Gastroesophageal sphincter (tissue), 4 donors: Measurements from ENCODE around the gene NLRX1. TPM values are rescaled to one million over a fixed set of nuclear protein-coding genes. Genes with fewer than 3 reads are reported as not detected.
"Not testable (repeated sequence)": the region's sequence is repeated elsewhere in the genome, so short reads cannot be mapped to it uniquely, and the experiment has no call there.

Experiments used
- ATAC-seq: fragments of 150-250 bp; one replicate; pipeline ENCODE4 v1.9.1; 2016; ENCODE audit warnings: mild to moderate bottlenecking, moderate library complexity
- H3K27ac ChIP-seq, 4 donors: fragments of 200-600 bp; sonication (generic) in 3 of 4; 1 replicate in 3 of 4; 2 replicates in 1 of 4; pipeline ENCODE4 v1.5.1; 2016 to 2019
- H3K27me3 ChIP-seq: fragments of 200-600 bp; sonication (generic); one replicate; pipeline ENCODE4 v1.5.1; 2019
- H3K36me3 ChIP-seq, 2 donors: fragments of 200-600 bp; sonication (generic); one replicate each; pipeline ENCODE4 v1.5.1; 2019; ENCODE audit warnings: control low read depth in 1 of 2
- H3K4me1 ChIP-seq, 3 donors: fragments of 200-600 bp; sonication (generic); 1 replicate in 2 of 3; 2 replicates in 1 of 3; pipeline ENCODE4 v1.5.1; 2016 to 2019; ENCODE audit warnings: control low read depth in 2 of 3
- H3K4me3 ChIP-seq, 2 donors: fragments of 200-600 bp; sonication (generic); one replicate each; pipeline ENCODE4 v1.5.1; 2019; ENCODE audit warnings: mild to moderate bottlenecking in 1 of 2, moderate library complexity in 1 of 2
- H3K9me3 ChIP-seq, 3 donors: fragments of 200-600 bp; sonication (generic); one replicate each; pipeline ENCODE4 v1.5.1; 2017 to 2019; ENCODE audit warnings: control low read depth in 2 of 3
- CTCF ChIP-seq, 4 experiments: fragments of 200-600 bp in 2 of 4; fragments of 450-650 bp in 2 of 4; sonication (generic) in 1 of 4; IDR thresholded peaks; one replicate each; pipeline ENCODE4 v1.5.1; 2017 to 2019; ENCODE audit warnings: antibody characterized with exemption in 4 of 4, mild to moderate bottlenecking in 2 of 4, moderate library complexity in 2 of 4
- EP300 ChIP-seq: sonication (generic); formaldehyde crosslinking; IDR thresholded peaks from one replicate; pipeline ENCODE4 v1.6.1; 2017; ENCODE audit warnings: antibody characterized with exemption, mild to moderate bottlenecking
- POLR2A ChIP-seq, 2 donors: fragments of 450-650 bp; IDR thresholded peaks; one replicate each; pipeline ENCODE4 v1.6.1; 2017; ENCODE audit warnings: antibody characterized with exemption in 2 of 2, mild to moderate bottlenecking in 2 of 2, moderate library complexity in 1 of 2
- POLR2AphosphoS5 ChIP-seq: sonication (generic); formaldehyde crosslinking; IDR thresholded peaks from one replicate; pipeline ENCODE4 v1.6.1; 2017; ENCODE audit warnings: antibody characterized with exemption
- WGBS, 2 donors: methylation state at CpG; one replicate each; pipeline ENCODE4 v1.1.5; 2018; ENCODE audit warnings: low coverage in 1 of 2; 5-methylcytosine and 5-hydroxymethylcytosine counted together
- total RNA-seq, 4 donors: library from RNA; depleted of rRNA; stranded (reverse); fragments of >200 nt; gene quantifications; one replicate each; pipeline ENCODE4 v1.1.0, GENCODE V29; 2016

The NLRX1 gene
- total RNA-seq, 4 donors from 2014 or later = 12.1 to 41.4 (median 17.7) TPM

- no peak for ATAC-seq
- H3K36me3 ChIP-seq = peaks cover 0 to 62% of the 10 kb centered on the region in 2 donors
- no peak for TF ChIP-seq CTCF (IDR thresholded peaks at IDR 0.05)
- TF ChIP-seq POLR2AphosphoS5 = no peak
- no peak for TF ChIP-seq EP300
- no peak for TF ChIP-seq POLR2A (IDR thresholded peaks at IDR 0.05)
- H3K4me1 ChIP-seq = no peaks in the 10 kb centered on the region
- no peak overlapping the region for H3K27ac ChIP-seq
- H3K9me3 ChIP-seq = no peaks in the 10 kb centered on the region
- WGBS, 2 donors = 78 to 100% methylated on average over 2 of the region's 17 CpGs
- H3K27me3 ChIP-seq = peaks cover 10% of the 10 kb centered on the region
- H3K4me3 ChIP-seq = no peak overlapping the region
Measured at GRCh38 chr11:119181677-119182412, 13.3 kb downstream of the NLRX1 start.

GRCh38 chr11:119184399-119184798 lies 15.9 kb downstream of the NLRX1 start:
- 70 to 76% methylated on average over 7 to 9 of the region's 9 CpGs for WGBS, 2 donors
- not testable (repeated sequence) for H3K4me1 ChIP-seq, H3K4me3 ChIP-seq, H3K9me3 ChIP-seq, ATAC-seq, H3K27ac ChIP-seq
- peaks cover 0 to 47% of the 10 kb centered on the region in 2 donors for H3K36me3 ChIP-seq
- peaks cover 19% of the 10 kb centered on the region for H3K27me3 ChIP-seq

GRCh38 chr11:119185981-119186634 lies 17.6 kb downstream of the NLRX1 start:
- peaks cover 0 to 30% of the 10 kb centered on the region in 2 donors for H3K36me3 ChIP-seq
- H3K27ac ChIP-seq = no peak overlapping the region
- no peaks in the 10 kb centered on the region for H3K9me3 ChIP-seq
- H3K27me3 ChIP-seq = peaks cover 19% of the 10 kb centered on the region
- no peaks in the 10 kb centered on the region for H3K4me1 ChIP-seq
- ATAC-seq = no peak
- WGBS, 2 donors = 20 to 47% methylated on average over 8 of the region's 15 CpGs
- TF ChIP-seq POLR2AphosphoS5 (no peak), POLR2A (IDR thresholded peaks at IDR 0.05) (no peak), CTCF (IDR thresholded peaks at IDR 0.05) (no peak), EP300 (no peak)
- H3K4me3 ChIP-seq = no peak overlapping the region

GRCh38 chr11:119187123-119187892 lies 18.8 kb downstream of the NLRX1 start:
- Histone ChIP-seq H3K4me1 (no peaks in the 10 kb centered on the region), H3K27me3 (peaks cover 19% of the 10 kb centered on the region), H3K9me3 (no peaks in the 10 kb centered on the region), H3K36me3 (peaks cover 0 to 18% of the 10 kb centered on the region in 2 donors), H3K27ac (no peak overlapping the region), H3K4me3 (no peak overlapping the region)
- WGBS, 2 donors = 62 to 86% methylated on average over 8 to 9 of the region's 21 CpGs
- ATAC-seq = no peak
- TF ChIP-seq POLR2A (IDR thresholded peaks at IDR 0.05) (no peak), CTCF (IDR thresholded peaks at IDR 0.05) (no peak), POLR2AphosphoS5 (no peak), EP300 (no peak)

- Histone ChIP-seq H3K27me3 (peaks cover 19% of the 10 kb centered on the region), H3K4me3 (no peak overlapping the region), H3K36me3 (peaks cover 0 to 10% of the 10 kb centered on the region in 2 donors), H3K9me3 (no peaks in the 10 kb centered on the region), H3K27ac (no peak overlapping the region), H3K4me1 (no peaks in the 10 kb centered on the region)
- no peak for ATAC-seq
- 33% methylated on average over 1 of the region's 11 CpGs; no CpG with 5 or more reads in 1 of the 2 donors for WGBS, 2 donors
- TF ChIP-seq CTCF (IDR thresholded peaks at IDR 0.05) (no peak), POLR2AphosphoS5 (no peak)
Measured at GRCh38 chr11:119188067-119188466, 19.5 kb downstream of the NLRX1 start.
